Dendritic cell treated with granulocyte-macrophage colony-stimulating factor and Interleukin-4, amounts not matched to agents 40 ng/mL and 50 ng/mL, for 4 days (primary cell): ENCODE results near the gene ATXN7L2.

Experiments used
- H3K27ac Mint-ChIP-seq: one replicate; pipeline ENCODE4 v1.8.0; 2022; ENCODE audit warnings: mild to moderate bottlenecking, mixed read lengths
- H3K27me3 Mint-ChIP-seq: one replicate; pipeline ENCODE4 v1.8.0; 2022; ENCODE audit warnings: mild to moderate bottlenecking, mixed read lengths
- H3K36me3 Mint-ChIP-seq: one replicate; pipeline ENCODE4 v1.8.0; 2022; ENCODE audit warnings: low read depth, mixed read lengths
- H3K4me1 Mint-ChIP-seq: one replicate; pipeline ENCODE4 v1.8.0; 2022; ENCODE audit warnings: low read depth, mixed read lengths
- H3K4me3 Mint-ChIP-seq: one replicate; pipeline ENCODE4 v1.8.0; 2022; ENCODE audit warnings: mild to moderate bottlenecking, moderate library complexity, mixed read lengths
- H3K9me3 Mint-ChIP-seq: one replicate; pipeline ENCODE4 v1.8.0; 2022; ENCODE audit warnings: mixed read lengths
- intact Hi-C: fragments of 100-400 bp; cut with micrococcal nuclease; formaldehyde crosslinking; loops from one replicate; pipeline ENCODE4 v1.15.0; 2022

The ATXN7L2 gene

GRCh38 chr1:109482242-109482641, 1.5 kb upstream of the ATXN7L2 start:
- Mint-ChIP-seq H3K4me3 (no peak overlapping the region), H3K27me3 (peaks cover 44% of the 10 kb centered on the region), H3K4me1 (peaks cover 49% of the 10 kb centered on the region), H3K27ac (no peak overlapping the region), H3K9me3 (no peaks in the 10 kb centered on the region), H3K36me3 (peaks cover 1% of the 10 kb centered on the region)
- intact Hi-C loops: loop anchor here (5.0 kb wide), 1 partner anchor 235 kb away; the partner anchor contains the start of gene CELSR2

- Mint-ChIP-seq H3K27ac (peak overlapping the region; percentile 77), H3K4me1 (peaks cover 43% of the 10 kb centered on the region), H3K36me3 (peaks cover 9% of the 10 kb centered on the region), H3K4me3 (peak overlapping the region; percentile 78), H3K9me3 (no peaks in the 10 kb centered on the region), H3K27me3 (peaks cover 44% of the 10 kb centered on the region)
- intact Hi-C loops: loop anchor here (1.0 to 5.0 kb wide), 2 partner anchors 57 to 236 kb away; partner anchors contain the start of genes CELSR2 and PSMA5
Observed at GRCh38 chr1:109482791-109483671, 674 bp upstream of the ATXN7L2 start.

- no peaks in the 10 kb centered on the region for H3K9me3 Mint-ChIP-seq
- peak overlapping the region; percentile 77 for H3K27ac Mint-ChIP-seq
- peaks cover 28% of the 10 kb centered on the region for H3K4me1 Mint-ChIP-seq
- H3K4me3 Mint-ChIP-seq: peak overlapping the region; percentile 82
- H3K27me3 Mint-ChIP-seq: peaks cover 38% of the 10 kb centered on the region
- peaks cover 19% of the 10 kb centered on the region for H3K36me3 Mint-ChIP-seq
- intact Hi-C loops: loop anchor here (5.0 kb wide), 1 partner anchor 237 kb away; the partner anchor contains the start of gene CELSR2
Observed at GRCh38 chr1:109484519-109484975, 842 bp downstream of the ATXN7L2 start.

GRCh38 chr1:109485001-109485400, 1.3 kb downstream of the ATXN7L2 start:
- Mint-ChIP-seq H3K27ac (peak overlapping the region; percentile 77), H3K4me1 (peaks cover 26% of the 10 kb centered on the region), H3K36me3 (peaks cover 19% of the 10 kb centered on the region), H3K27me3 (peaks cover 33% of the 10 kb centered on the region), H3K4me3 (peak overlapping the region; percentile 82), H3K9me3 (no peaks in the 10 kb centered on the region)
- intact Hi-C loops: no loop called here

GRCh38 chr1:109487261-109487660, 3.6 kb downstream of the ATXN7L2 start:
- H3K4me1 Mint-ChIP-seq: peaks cover 32% of the 10 kb centered on the region
- H3K27ac Mint-ChIP-seq: no peak overlapping the region
- no peak overlapping the region for H3K4me3 Mint-ChIP-seq
- H3K36me3 Mint-ChIP-seq: peaks cover 19% of the 10 kb centered on the region
- intact Hi-C loops: no loop called here
- peaks cover 13% of the 10 kb centered on the region for H3K27me3 Mint-ChIP-seq
- H3K9me3 Mint-ChIP-seq: no peaks in the 10 kb centered on the region

GRCh38 chr1:109488201-109488600, 4.5 kb downstream of the ATXN7L2 start:
- H3K36me3 Mint-ChIP-seq: peaks cover 19% of the 10 kb centered on the region
- intact Hi-C loops: no loop called here
- peaks cover 26% of the 10 kb centered on the region for H3K4me1 Mint-ChIP-seq
- no peaks in the 10 kb centered on the region for H3K9me3 Mint-ChIP-seq
- peaks cover 3% of the 10 kb centered on the region for H3K27me3 Mint-ChIP-seq
- no peak overlapping the region for H3K27ac Mint-ChIP-seq
- no peak overlapping the region for H3K4me3 Mint-ChIP-seq

- intact Hi-C loops: no loop called here
- no peak overlapping the region for H3K27ac Mint-ChIP-seq
- peaks cover 19% of the 10 kb centered on the region for H3K36me3 Mint-ChIP-seq
- no peak overlapping the region for H3K4me3 Mint-ChIP-seq
- H3K9me3 Mint-ChIP-seq: no peaks in the 10 kb centered on the region
- H3K4me1 Mint-ChIP-seq: peaks cover 22% of the 10 kb centered on the region
- no peaks in the 10 kb centered on the region for H3K27me3 Mint-ChIP-seq
Observed at GRCh38 chr1:109488696-109489095, 5.0 kb downstream of the ATXN7L2 start.

GRCh38 chr1:109490029-109490933, 6.6 kb downstream of the ATXN7L2 start:
- Mint-ChIP-seq H3K9me3 (no peaks in the 10 kb centered on the region), H3K27ac (no peak overlapping the region), H3K4me1 (peaks cover 22% of the 10 kb centered on the region), H3K4me3 (no peak overlapping the region), H3K36me3 (peaks cover 30% of the 10 kb centered on the region), H3K27me3 (no peaks in the 10 kb centered on the region)
- intact Hi-C loops: loop anchor here (1.0 kb wide), 1 partner anchor 42 kb away; no protein-coding TSS in a partner anchor

GRCh38 chr1:109490934-109491302, 7.2 kb downstream of the ATXN7L2 start:
- intact Hi-C loops: loop anchor here (1.0 kb wide), 1 partner anchor 41 kb away; no protein-coding TSS in a partner anchor
- Mint-ChIP-seq H3K4me3 (no peak overlapping the region), H3K4me1 (peaks cover 26% of the 10 kb centered on the region)

GRCh38 chr1:109491372-109491771, 7.7 kb downstream of the ATXN7L2 start:
- no peak overlapping the region for H3K4me3 Mint-ChIP-seq
- intact Hi-C loops: no loop called here
- H3K4me1 Mint-ChIP-seq: peaks cover 31% of the 10 kb centered on the region
- H3K36me3 Mint-ChIP-seq: peaks cover 41% of the 10 kb centered on the region
- H3K27ac Mint-ChIP-seq: no peak overlapping the region
- H3K27me3 Mint-ChIP-seq: no peaks in the 10 kb centered on the region
- no peaks in the 10 kb centered on the region for H3K9me3 Mint-ChIP-seq

More at GRCh38 chr1:109490934-109491302, 7.2 kb downstream of the ATXN7L2 start:
- no peak overlapping the region for H3K27ac Mint-ChIP-seq
- no peaks in the 10 kb centered on the region for H3K27me3 Mint-ChIP-seq
- peaks cover 36% of the 10 kb centered on the region for H3K36me3 Mint-ChIP-seq
- H3K9me3 Mint-ChIP-seq: no peaks in the 10 kb centered on the region

GRCh38 chr1:109492779-109493178, 9.1 kb downstream of the ATXN7L2 start:
- H3K27me3 Mint-ChIP-seq: no peaks in the 10 kb centered on the region
- intact Hi-C loops: no loop called here
- H3K9me3 Mint-ChIP-seq: no peaks in the 10 kb centered on the region
- no peak overlapping the region for H3K27ac Mint-ChIP-seq
- H3K36me3 Mint-ChIP-seq: peaks cover 48% of the 10 kb centered on the region
- H3K4me3 Mint-ChIP-seq: no peak overlapping the region
- peaks cover 36% of the 10 kb centered on the region for H3K4me1 Mint-ChIP-seq

- Mint-ChIP-seq H3K4me1 (peaks cover 40% of the 10 kb centered on the region), H3K27ac (no peak overlapping the region), H3K36me3 (peaks cover 49% of the 10 kb centered on the region), H3K27me3 (no peaks in the 10 kb centered on the region), H3K4me3 (no peak overlapping the region), H3K9me3 (no peaks in the 10 kb centered on the region)
- intact Hi-C loops: no loop called here
Observed at GRCh38 chr1:109493227-109493626, 9.5 kb downstream of the ATXN7L2 start.

GRCh38 chr1:109493805-109494539, 10.3 kb downstream of the ATXN7L2 start, which contains the start of gene CYB561D1:
CYB561D1 (plus strand) TSS chr1:109494094; CDS start chr1:109494140, 46 bp downstream.
- Mint-ChIP-seq H3K9me3 (no peaks in the 10 kb centered on the region), H3K4me1 (peaks cover 47% of the 10 kb centered on the region), H3K36me3 (peaks cover 50% of the 10 kb centered on the region), H3K27ac (peak within 1 kb of the TSS; percentile 91), H3K27me3 (no peaks in the 10 kb centered on the region), H3K4me3 (peak within 1 kb of the TSS; percentile 96)
- intact Hi-C loops: loop anchor here (1.0 kb wide), 1 partner anchor 38 kb away; no protein-coding TSS in a partner anchor
